H9 (cell line): ENCODE results near the gene YIPF3. TPM values are rescaled to one million over a fixed set of nuclear protein-coding genes. Genes with fewer than 3 reads are reported as not detected.

Experiments used
- DNase-seq: peaks from one replicate; pipeline ENCODE4 v3.0.0-alpha.2; 2017
- H2AFZ ChIP-seq: one replicate; pipeline ENCODE4 v1.6.1; 2013; ENCODE audit warnings: mild to moderate bottlenecking, low read length, control low read depth, moderate library complexity
- H2AK5ac ChIP-seq: 2 replicates; pipeline ENCODE4 v1.6.1; 2013; ENCODE audit warnings: low read length, control low read depth, mixed read lengths; ENCODE audit not compliant: insufficient read length
- H2BK120ac ChIP-seq: one replicate; pipeline ENCODE4 v1.6.1; 2013; ENCODE audit warnings: low read depth, mild to moderate bottlenecking, low read length, control low read depth, inconsistent platforms; ENCODE audit not compliant: poor library complexity, severe bottlenecking
- H2BK12ac ChIP-seq: 2 replicates; pipeline ENCODE4 v1.6.1; 2013; ENCODE audit warnings: low read length, control low read depth, mixed read lengths, low read depth; ENCODE audit not compliant: insufficient read length
- H2BK15ac ChIP-seq: 2 replicates; pipeline ENCODE4 v1.6.1; 2013; ENCODE audit warnings: low read depth, low read length, control low read depth
- H2BK20ac ChIP-seq: one replicate; pipeline ENCODE4 v1.6.1; 2013; ENCODE audit warnings: low read depth, mild to moderate bottlenecking, low read length, control low read depth, inconsistent platforms; ENCODE audit not compliant: poor library complexity, severe bottlenecking
- H2BK5ac ChIP-seq: 2 replicates; pipeline ENCODE4 v1.6.1; 2013; ENCODE audit warnings: low read length, control low read depth, mixed read lengths; ENCODE audit not compliant: insufficient read length
- H3K14ac ChIP-seq: 2 replicates; pipeline ENCODE4 v1.6.1; 2013; ENCODE audit warnings: low read length, control low read depth; ENCODE audit not compliant: insufficient read depth
- H3K18ac ChIP-seq: 2 replicates; pipeline ENCODE4 v1.6.1; 2013; ENCODE audit warnings: low read depth, mild to moderate bottlenecking, mixed read lengths, low read length, control low read depth; ENCODE audit not compliant: insufficient read length
- H3K23ac ChIP-seq: 2 replicates; pipeline ENCODE4 v1.6.1; 2013; ENCODE audit warnings: low read length, control low read depth, mixed read lengths, low read depth; ENCODE audit not compliant: insufficient read length
- H3K23me2 ChIP-seq: 2 replicates; pipeline ENCODE4 v1.6.1; 2013; ENCODE audit warnings: low read depth, mild to moderate bottlenecking, mixed read lengths, low read length, control low read depth; ENCODE audit not compliant: insufficient read length, poor library complexity, severe bottlenecking
- H3K27ac ChIP-seq: 2 replicates; pipeline ENCODE4 v1.5.1; 2013; ENCODE audit warnings: low read length, control low read depth, mixed read lengths, low read depth; ENCODE audit not compliant: insufficient read length
- H3K27me3 ChIP-seq: 2 replicates; pipeline ENCODE4 v1.6.1; 2013; ENCODE audit warnings: low read length, control low read depth, inconsistent platforms; ENCODE audit not compliant: insufficient read depth
- H3K4ac ChIP-seq: 2 replicates; pipeline ENCODE4 v1.6.1; 2013; ENCODE audit warnings: low read depth, mild to moderate bottlenecking, control low read depth, inconsistent platforms, low read length, moderate library complexity
- H3K4me1 ChIP-seq: 2 replicates; pipeline ENCODE4 v1.6.1; 2013; ENCODE audit warnings: low read length, control low read depth, inconsistent platforms; ENCODE audit not compliant: insufficient read depth
- H3K4me2 ChIP-seq: 2 replicates; pipeline ENCODE4 v1.6.1; 2013; ENCODE audit warnings: low read length, control low read depth, mixed read lengths; ENCODE audit not compliant: insufficient read length, insufficient read depth
- H3K56ac ChIP-seq: 2 replicates; pipeline ENCODE4 v1.6.1; 2013; ENCODE audit warnings: low read depth, mild to moderate bottlenecking, mixed read lengths, low read length, control low read depth; ENCODE audit not compliant: insufficient read length
- H3K79me1 ChIP-seq: 2 replicates; pipeline ENCODE4 v1.6.1; 2013; ENCODE audit warnings: low read depth, mild to moderate bottlenecking, moderate library complexity, low read length, control low read depth, inconsistent platforms; ENCODE audit not compliant: insufficient read depth, poor library complexity, severe bottlenecking
- H3K79me2 ChIP-seq: 2 replicates; pipeline ENCODE4 v1.6.1; 2013; ENCODE audit warnings: low read length, control low read depth, inconsistent platforms; ENCODE audit not compliant: insufficient read depth
- H3K9ac ChIP-seq: 2 replicates; pipeline ENCODE4 v1.6.1; 2013; ENCODE audit warnings: low read length, control low read depth, mixed read lengths; ENCODE audit not compliant: insufficient read length; ENCODE audit errors: extremely low read depth
- H3K9me3 ChIP-seq: one replicate; pipeline ENCODE4 v1.6.1; 2013; ENCODE audit warnings: low read depth, low read length, inconsistent platforms; ENCODE audit not compliant: control insufficient read depth
- H3T11ph ChIP-seq: one replicate; pipeline ENCODE4 v1.6.1; 2013; ENCODE audit warnings: mild to moderate bottlenecking, low read length, control low read depth, inconsistent platforms
- H4K20me1 ChIP-seq: one replicate; pipeline ENCODE4 v1.6.1; 2013; ENCODE audit not compliant: control insufficient read depth, insufficient read length, insufficient read depth
- H4K5ac ChIP-seq: 2 replicates; pipeline ENCODE4 v1.6.1; 2013; ENCODE audit warnings: low read depth, mild to moderate bottlenecking, mixed read lengths, low read length, control low read depth; ENCODE audit not compliant: insufficient read length
- H4K8ac ChIP-seq: replicated peaks from 2 replicates; pipeline ENCODE4 v1.6.1; 2013; ENCODE audit warnings: low read length, control low read depth, mixed read lengths, low read depth; ENCODE audit not compliant: insufficient read length
- H4K91ac ChIP-seq: 2 replicates; pipeline ENCODE4 v1.6.1; 2013; ENCODE audit warnings: low read depth, mild to moderate bottlenecking, moderate library complexity, mixed read lengths, low read length, control low read depth; ENCODE audit not compliant: insufficient read length
- H3K27ac Mint-ChIP-seq, 3 experiments: 2 replicates in 2 of 3; 3 replicates in 1 of 3; pipeline ENCODE4 v1.8.0; 2020 to 2021; ENCODE audit warnings: mixed read lengths in 3 of 3, mild to moderate bottlenecking in 1 of 3, moderate library complexity in 1 of 3
- H3K27me3 Mint-ChIP-seq: 2 replicates; pipeline ENCODE4 v1.8.0; 2021; ENCODE audit warnings: low read depth, mild to moderate bottlenecking, moderate library complexity, mixed read lengths
- H3K36me3 Mint-ChIP-seq, 3 experiments: 2 replicates in 2 of 3; 3 replicates in 1 of 3; pipeline ENCODE4 v1.8.0; 2020 to 2021; ENCODE audit warnings: low read depth in 3 of 3, mixed read lengths in 3 of 3; ENCODE audit not compliant: insufficient read depth in 1 of 3
- H3K4me1 Mint-ChIP-seq, 2 experiments: 2 replicates each; pipeline ENCODE4 v1.8.0; 2020; ENCODE audit warnings: mixed read lengths in 2 of 2
- H3K4me3 Mint-ChIP-seq, 2 experiments: 2 replicates in 1 of 2; 3 replicates in 1 of 2; pipeline ENCODE4 v1.8.0; 2020 to 2021; ENCODE audit warnings: mild to moderate bottlenecking in 2 of 2, mixed read lengths in 2 of 2, moderate library complexity in 1 of 2
- H3K9me3 Mint-ChIP-seq, 2 experiments: 2 replicates in 1 of 2; 3 replicates in 1 of 2; pipeline ENCODE4 v1.8.0; 2020; ENCODE audit warnings: mild to moderate bottlenecking in 2 of 2, mixed read lengths in 2 of 2, moderate library complexity in 1 of 2
- WGBS: extraction: QIAGEN DNeasy Blood & Tissue Kit; methylation state at CpG from one replicate; pipeline ENCODE4 v1.1.7; 2013; ENCODE audit warnings: missing lambda C conversion rate, low lambda C conversion rate, mixed read lengths; ENCODE audit not compliant: insufficient read length; ENCODE audit errors: extremely low coverage; 5-methylcytosine and 5-hydroxymethylcytosine counted together
- total RNA-seq: library from RNA; stranded (reverse); gene quantifications from 2 replicates; pipeline ENCODE4 v1.2.1, GENCODE V29; 2021
- TF ChIP-seq, protein P1 (sequence below): fragments of 200-600 bp; sonication (generic); conservative IDR thresholded peaks from 3 replicates; pipeline ENCODE4 v1.8.0; 2021; ENCODE audit warnings: antibody characterized with exemption, mild to moderate bottlenecking

YIPF3 gene
- total RNA-seq, 1 experiment from 2014 or later: 84.5 TPM

DNA sequence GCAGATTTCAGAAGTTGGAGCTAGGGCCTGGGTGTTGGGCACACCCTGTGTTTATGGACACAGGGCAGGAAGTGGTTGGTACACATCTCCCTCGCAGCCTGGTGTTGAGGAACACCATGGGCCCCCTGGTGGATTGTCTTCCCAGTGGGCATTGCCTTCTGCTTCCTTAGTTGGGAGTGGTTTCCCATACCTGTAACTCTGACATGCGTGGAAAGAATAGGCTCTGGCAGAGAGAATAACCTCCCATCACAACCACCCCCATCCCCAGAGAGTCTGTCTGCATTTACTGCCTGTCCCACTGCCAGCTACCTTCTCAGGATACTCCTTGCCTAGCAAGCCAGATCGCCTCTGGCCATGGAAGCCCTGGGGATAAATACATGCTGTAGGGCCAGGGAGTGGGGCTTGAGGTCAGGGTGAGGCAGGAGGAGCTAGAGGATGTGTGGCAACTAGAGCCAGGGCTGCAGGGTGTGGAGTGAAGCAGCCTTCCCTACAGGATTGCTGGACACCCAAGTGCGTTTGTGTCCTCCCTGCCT, 21.3 kb downstream of the YIPF3 start:
- WGBS: no CpG with 5 or more reads among the region's 4 CpGs
- H3K4me1 Mint-ChIP-seq: peaks cover 30% of the 10 kb centered on the region in 2 experiments
- no peak overlapping the region for H3K4me2 ChIP-seq

More for the DNA sequence above, 21.3 kb downstream of the YIPF3 start:
- peaks cover 2% of the 10 kb centered on the region for H4K20me1 ChIP-seq
- H3K79me2 ChIP-seq: no peaks in the 10 kb centered on the region; the same call in 1 of the 2 replicates
- no peak overlapping the region for H2BK15ac ChIP-seq
- Mint-ChIP-seq H3K27me3 (no peaks in the 10 kb centered on the region), H3K27ac (peak overlapping the region; percentile 65 to 94 (median 77); a peak in 6 of 7 replicates), H3K4me3 (no peak overlapping the region; a peak in 1 of 5 replicates), H3K9me3 (no peaks in the 10 kb centered on the region), H3K36me3 (peaks cover 5 to 29% (median 27%) of the 10 kb centered on the region in 3 experiments; a peak in 6 of 7 replicates)
- H3T11ph ChIP-seq: no peak overlapping the region
- H4K91ac ChIP-seq: no peak overlapping the region
- TF ChIP-seq, protein P1, sequence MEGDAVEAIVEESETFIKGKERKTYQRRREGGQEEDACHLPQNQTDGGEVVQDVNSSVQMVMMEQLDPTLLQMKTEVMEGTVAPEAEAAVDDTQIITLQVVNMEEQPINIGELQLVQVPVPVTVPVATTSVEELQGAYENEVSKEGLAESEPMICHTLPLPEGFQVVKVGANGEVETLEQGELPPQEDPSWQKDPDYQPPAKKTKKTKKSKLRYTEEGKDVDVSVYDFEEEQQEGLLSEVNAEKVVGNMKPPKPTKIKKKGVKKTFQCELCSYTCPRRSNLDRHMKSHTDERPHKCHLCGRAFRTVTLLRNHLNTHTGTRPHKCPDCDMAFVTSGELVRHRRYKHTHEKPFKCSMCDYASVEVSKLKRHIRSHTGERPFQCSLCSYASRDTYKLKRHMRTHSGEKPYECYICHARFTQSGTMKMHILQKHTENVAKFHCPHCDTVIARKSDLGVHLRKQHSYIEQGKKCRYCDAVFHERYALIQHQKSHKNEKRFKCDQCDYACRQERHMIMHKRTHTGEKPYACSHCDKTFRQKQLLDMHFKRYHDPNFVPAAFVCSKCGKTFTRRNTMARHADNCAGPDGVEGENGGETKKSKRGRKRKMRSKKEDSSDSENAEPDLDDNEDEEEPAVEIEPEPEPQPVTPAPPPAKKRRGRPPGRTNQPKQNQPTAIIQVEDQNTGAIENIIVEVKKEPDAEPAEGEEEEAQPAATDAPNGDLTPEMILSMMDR: peak; percentile 25; the same call in 2 of the 3 replicates
- no peak overlapping the region for H3K27ac ChIP-seq
- no peak overlapping the region for H3K18ac ChIP-seq
- no peaks in the 10 kb centered on the region for H3K9me3 ChIP-seq
- no peak overlapping the region for H4K8ac ChIP-seq
- H3K79me1 ChIP-seq: peaks cover 5% of the 10 kb centered on the region
- H2BK120ac ChIP-seq: no peak overlapping the region
- H2BK12ac ChIP-seq: no peak overlapping the region
- H3K4me1 ChIP-seq: peaks cover 6% of the 10 kb centered on the region; the same call in 1 of the 2 replicates
- no peak overlapping the region; the same call in 1 of the 2 replicates for H3K14ac ChIP-seq
- H2AFZ ChIP-seq: no peak overlapping the region
- H2BK20ac ChIP-seq: no peak overlapping the region
- H2AK5ac ChIP-seq: no peak overlapping the region
- H4K5ac ChIP-seq: no peak overlapping the region
- no peak overlapping the region for H3K23ac ChIP-seq
- H3K9ac ChIP-seq: no peak overlapping the region
- no peaks in the 10 kb centered on the region for H3K23me2 ChIP-seq
- no peak overlapping the region for H3K56ac ChIP-seq
- no peak overlapping the region for H3K4ac ChIP-seq
- H2BK5ac ChIP-seq: no peak overlapping the region
- no peaks in the 10 kb centered on the region for H3K27me3 ChIP-seq
- DNase-seq: no peak
